NCI-H1105 (cell line): ENCODE data around the gene XIRP1.

ENCODE experiments used
- DNase-seq: peaks from one replicate; lab custom pipeline; 2025; lab: John Stamatoyannopoulos, UW

XIRP1 gene

DNA sequence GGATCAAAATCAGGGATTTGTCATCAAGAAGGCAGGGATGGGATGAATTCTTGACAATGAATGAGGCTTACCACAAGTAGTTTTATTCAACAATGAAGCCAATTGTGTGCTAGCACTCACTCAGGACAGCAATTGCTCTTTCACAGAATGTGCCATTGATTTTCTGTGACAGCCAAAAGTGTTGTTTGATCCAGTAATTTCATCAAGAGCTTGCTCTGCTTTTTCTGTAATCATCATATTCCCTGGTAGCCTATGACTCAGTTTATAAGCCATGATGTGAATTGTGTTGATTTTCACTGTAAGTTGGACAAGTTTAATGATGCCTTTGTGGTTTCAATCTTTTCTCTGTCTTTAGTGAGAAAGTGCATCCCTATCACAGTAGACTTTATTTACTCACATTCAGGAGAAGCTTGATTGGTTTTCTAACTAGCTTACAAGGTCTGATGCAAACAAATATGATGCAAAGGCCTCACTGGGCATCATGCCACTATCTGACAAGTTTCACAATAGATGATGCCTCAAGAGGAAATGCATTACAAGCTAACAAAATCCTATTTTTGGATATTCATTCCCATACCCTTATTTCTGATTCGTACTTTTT lies 25.4 kb downstream of the XIRP1 start:
- DNase-seq, result no peak

- DNase-seq, result no peak
These were observed 26.2 kb downstream of the XIRP1 start for GRCh38 chr3:39166134-39166710.

- DNase-seq, result no peak
These were observed 26.9 kb downstream of the XIRP1 start for GRCh38 chr3:39165518-39165917.

DNA sequence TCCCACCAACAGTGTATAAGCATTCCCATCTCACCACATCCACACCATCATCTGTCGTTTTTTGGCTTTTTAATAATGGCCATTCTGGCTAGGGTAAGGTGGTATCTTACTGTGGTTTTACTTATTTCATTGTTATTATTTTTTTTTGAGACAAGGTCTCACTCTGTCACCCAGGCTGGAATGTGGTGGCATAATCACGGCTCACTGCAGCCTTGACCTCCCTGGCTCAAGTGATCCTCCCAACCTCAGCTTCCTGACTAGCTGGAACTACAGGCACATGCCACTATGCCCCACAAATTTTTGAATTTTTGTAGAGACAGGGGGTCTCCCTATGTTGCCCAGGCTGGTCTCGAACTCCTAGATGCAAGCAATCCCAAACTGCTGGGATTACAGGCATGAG lies 28.0 kb downstream of the XIRP1 start:
- no peak for DNase-seq

DNA sequence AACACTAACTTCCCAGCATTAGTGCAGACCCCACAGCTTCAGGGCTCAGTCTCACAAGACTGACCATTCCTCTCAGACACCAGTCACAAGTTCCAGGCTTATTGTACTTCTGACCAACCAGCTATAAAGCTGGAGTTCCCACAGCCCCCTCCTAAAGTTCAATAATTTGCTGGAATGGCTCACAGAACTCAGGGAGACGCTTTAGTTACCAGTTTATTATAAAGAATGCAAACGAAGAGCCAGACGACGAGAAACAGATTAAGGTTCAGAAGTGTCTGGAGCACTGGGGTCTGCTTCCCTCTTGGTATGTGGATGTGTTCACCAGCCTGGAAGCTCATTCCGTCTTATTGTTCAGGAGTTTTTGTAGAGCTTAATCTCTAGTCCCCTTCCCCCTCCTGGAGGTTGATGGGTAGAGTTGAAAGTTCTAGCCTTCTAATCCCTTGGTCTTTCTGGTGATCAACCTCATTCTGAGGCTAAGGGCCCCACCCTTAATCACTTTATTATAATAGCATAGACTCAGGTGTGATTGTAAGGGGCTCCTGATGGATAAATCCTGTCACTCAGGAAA lies 34.2 kb downstream of the XIRP1 start:
- DNase-seq, result no peak

DNA sequence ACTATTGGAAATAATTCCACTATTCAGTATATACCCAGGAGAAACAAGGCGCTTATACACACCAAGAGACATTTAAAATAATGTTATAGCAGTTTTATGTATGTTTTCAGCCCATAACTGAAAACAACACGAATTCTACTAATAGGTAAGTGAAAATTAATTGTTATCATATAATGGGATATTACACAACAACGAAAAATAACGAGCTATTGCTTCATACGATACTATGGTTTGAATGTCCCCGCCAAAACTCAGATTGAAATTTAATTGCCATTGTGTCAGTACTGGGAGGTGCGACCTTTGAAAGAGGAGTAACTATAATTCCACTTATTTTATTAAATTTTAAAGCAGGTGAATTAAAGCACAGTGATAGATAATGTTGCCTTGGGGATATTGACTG lies 35.0 kb downstream of the XIRP1 start:
- no peak for DNase-seq

DNA sequence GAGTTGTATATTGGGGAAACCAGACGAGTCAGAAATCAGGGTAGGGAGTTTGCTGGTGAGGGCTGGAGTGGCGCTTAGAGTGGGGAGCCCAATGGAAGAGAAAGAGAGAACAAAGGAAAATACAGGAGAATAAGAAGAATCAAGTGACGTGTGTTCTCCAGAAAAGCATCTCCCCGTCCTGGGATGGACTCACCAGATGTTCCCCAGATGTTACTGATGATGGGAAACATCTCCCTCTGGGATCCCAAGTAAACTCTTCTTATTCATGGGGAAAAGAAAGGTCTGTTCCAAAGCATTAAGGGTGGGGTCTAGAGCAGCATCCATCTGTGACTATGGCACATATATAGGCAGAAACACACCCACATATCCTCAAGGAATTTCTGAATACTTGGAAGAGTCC lies 36.0 kb downstream of the XIRP1 start:
- DNase-seq, result no peak

GRCh38 chr3:39154280-39155021 lies 37.9 kb downstream of the XIRP1 start:
- no peak for DNase-seq

- DNase-seq, result no peak
These were observed 38.5 kb downstream of the XIRP1 start for GRCh38 chr3:39153977-39154279.

- no peak for DNase-seq
These were observed 41.4 kb downstream of the XIRP1 start for GRCh38 chr3:39150803-39151631.

GRCh38 chr3:39150148-39150802 lies 42.1 kb downstream of the XIRP1 start:
- no peak for DNase-seq

GRCh38 chr3:39149498-39150147 lies 42.8 kb downstream of the XIRP1 start:
- DNase-seq, result no peak

- DNase-seq, result no peak
These were observed 43.3 kb downstream of the XIRP1 start for GRCh38 chr3:39149059-39149455.

GRCh38 chr3:39148435-39149058 lies 43.8 kb downstream of the XIRP1 start:
- DNase-seq, result no peak

DNA sequence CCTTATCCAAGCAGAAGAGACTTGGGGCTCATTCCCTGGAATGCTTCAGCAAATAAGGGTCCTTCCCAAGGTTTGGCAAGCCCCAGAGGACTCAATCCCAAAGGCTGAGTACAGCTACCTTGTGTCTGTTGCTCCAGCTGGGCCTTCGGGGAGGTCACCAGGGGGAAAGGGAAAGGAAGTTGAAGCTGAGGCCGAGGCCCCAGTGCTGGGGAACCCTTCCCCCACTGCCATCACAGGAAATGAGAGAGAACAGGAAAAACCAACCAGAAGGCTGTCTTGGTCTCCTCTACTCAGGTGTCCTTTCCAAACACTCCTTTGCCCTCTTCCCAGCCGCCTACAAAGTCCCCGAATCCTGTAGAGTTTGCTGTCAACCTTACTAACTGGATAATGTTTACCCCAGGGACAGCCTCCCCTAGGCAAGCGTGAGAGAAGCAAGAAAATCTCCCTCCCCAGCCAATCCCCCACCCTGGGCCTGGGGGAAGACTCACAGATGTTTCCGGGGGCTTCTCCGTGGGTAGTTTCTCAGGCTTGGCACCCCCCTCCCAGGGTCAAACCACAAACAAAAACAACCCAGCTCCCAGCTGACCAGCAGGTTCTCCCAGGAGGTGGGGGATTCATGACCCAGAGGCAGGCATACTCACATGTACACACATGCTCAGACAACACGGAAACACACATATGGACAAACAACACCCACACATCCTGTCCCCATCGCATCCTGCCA lies 44.5 kb downstream of the XIRP1 start:
- no peak for DNase-seq

- no peak for DNase-seq
These were observed 45.5 kb downstream of the XIRP1 start for GRCh38 chr3:39146611-39147591.

DNA sequence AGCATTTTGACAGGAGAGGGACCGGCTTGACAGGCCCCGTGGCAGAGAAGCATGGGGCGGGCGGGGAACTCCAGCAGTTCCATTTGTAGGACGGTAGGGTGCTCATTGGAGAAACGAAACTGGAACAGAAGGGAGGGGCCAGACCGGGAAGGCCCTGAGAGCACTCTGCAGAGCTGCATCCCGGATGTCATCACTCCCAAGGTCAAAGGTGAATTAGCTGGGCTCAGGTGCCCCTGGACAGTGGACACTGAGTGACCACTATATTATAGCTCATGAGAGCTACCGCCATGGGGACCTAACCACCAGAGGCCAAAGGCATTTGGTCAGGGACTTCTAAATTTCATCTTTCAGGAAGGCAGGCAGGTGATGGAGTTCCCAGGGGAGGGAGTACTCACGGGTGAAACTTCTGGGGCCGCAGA lies 46.3 kb downstream of the XIRP1 start:
- no peak for DNase-seq

- no peak for DNase-seq
These were observed 47.5 kb downstream of the XIRP1 start for GRCh38 chr3:39144748-39145380.
